Activated CD8-positive, alpha-beta memory T cell treated with anti-CD3 and anti-CD28 coated beads, Interleukin-2, amount 50 U/mL, for 48 hours (primary cell): ENCODE results near the gene EGLN3.

Experiments
- DNase-seq: peaks from one replicate; pipeline ENCODE4 v3.0.0-alpha.2; 2020

Gene EGLN3

DNA sequence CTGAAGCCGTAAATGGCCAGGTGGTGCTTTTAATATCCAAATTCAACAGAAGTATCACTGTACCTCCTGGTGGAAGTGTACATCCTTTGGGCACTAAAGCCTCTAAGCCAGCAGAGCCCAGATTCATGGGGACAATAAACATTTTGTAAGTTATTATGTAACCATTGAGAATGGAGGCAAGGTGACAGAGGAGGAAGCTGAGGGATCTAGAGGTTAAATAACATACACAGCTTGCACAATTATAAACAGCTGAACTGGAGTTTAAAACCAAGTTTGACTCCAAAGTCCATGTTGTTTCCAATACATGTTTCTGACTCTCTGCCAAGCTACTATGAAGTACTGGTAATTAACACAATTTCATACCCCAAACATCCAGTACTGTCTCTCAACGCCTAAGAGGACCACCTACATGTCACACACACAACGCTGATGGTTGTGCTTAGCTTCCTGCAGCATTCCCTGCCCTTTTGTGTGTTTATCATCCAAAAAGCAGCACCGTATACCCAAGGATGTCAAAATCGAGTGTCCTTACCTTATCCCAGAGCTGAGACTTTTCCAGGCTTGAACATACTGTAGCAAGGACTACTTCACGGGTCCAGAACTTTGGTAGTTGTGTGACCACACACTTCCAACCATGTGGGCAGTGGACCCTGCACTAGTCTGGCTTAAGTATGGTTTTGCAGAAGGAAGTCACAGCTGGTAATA is 41.3 kb downstream of the EGLN3 start:
- DNase-seq: no peak

DNA sequence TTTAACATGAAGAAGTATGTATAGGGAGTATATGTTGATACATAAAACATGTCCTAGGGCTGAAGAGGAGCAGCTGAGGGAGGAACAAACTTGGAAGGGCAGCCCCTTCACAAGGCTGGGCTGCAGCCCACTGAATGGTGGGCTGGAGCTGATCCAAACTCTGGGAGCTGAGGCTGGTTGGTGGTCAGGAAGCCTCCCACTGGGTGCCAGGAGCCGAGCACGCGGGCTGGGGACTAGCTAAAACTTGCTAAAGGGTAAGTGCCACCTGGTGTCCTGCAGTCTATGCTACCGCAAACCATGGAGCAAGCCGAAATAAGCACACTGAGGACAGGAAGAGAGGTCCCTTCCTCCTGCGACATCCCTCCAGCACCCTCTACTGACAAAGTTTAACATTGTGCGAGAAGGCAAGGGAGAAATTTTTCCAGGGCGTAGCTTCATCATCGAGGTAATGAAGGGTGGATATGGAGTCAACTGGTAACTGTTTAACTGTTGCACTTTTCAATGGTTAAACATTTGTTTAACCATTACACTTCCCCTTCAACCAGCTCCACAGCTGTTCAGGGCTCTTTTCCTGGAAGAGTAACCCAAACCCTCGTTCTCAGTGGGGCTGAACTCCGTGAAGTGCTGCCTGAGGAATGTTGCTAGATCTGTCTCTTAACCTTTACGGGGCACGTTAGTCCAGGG is 42.2 kb downstream of the EGLN3 start:
- DNase-seq: no peak

DNA sequence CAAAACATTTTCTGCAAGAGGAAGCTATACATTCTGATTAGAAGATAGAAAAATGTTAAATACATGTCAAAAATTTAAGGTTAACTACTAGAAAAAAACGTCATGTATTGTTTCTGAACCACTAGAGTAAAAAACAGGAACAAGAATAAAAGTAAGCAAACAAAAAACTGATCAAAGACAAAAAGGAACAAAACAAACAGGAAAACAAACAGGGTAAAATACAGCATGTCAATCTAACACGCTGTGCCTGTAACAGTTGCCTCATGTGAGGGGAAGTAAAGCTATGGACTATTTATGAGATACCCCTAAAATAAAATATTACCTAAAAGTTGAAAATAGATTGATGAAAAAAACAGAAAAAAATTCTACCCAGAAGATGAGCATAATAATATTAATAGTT is 43.9 kb downstream of the EGLN3 start:
- DNase-seq: no peak

DNA sequence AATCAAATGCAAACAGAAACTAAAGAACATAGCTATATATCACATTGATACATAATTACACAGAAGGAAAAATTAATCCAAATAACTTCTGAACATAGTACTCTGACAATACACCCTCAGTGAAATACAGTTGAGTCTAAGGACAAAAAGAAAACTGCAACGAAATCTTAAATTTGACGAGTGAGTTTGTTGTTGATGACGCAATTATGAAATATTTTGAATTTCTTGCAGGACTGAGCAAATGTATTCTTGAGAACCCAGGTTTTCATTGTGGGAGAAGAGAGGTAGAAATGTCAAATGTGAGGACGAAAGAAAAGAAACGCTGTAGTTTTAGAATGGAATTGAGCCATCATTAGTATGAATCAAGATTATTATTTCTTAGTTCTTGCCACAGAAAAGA is 46.3 kb downstream of the EGLN3 start:
- no peak for DNase-seq

DNA sequence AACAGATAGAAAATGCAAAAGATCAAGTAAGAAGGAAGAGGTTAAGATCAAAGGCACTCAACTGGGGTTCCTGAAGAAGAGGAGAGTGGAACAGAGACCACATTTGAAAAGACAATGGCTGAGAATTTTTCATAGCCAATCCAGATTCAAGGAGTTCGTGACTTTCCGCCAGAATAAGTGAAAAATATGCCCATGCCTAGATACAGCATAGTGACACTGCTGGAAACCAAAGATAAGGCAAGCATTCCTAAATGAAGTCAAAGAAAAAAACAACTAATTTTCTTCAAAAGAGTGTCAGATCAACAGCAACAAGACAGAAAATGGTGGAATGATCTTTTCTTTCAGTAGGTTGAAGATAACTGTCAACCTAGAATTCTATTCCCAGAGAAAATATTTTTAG is 47.5 kb downstream of the EGLN3 start:
- DNase-seq: no peak

DNA sequence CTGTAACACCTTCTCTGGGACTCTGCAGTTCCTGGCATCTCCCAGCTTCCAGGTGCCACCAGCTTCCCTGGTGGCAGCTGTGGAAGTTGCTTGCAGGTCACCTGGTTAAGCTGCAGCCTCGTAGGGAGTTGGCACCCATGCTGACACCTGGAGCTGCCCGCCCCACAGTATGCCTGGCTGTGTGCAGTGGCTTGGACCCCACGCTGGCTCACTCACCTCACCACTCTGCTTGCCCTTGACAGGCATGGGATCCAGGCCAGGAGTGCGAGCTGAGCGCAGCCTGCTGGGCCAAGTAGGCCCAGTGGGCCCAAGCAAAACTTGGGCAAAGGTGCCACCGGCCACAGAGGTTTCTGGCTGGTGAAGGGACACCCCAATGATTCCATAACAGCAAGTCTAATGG is 48.5 kb downstream of the EGLN3 start:
- no peak for DNase-seq

DNA sequence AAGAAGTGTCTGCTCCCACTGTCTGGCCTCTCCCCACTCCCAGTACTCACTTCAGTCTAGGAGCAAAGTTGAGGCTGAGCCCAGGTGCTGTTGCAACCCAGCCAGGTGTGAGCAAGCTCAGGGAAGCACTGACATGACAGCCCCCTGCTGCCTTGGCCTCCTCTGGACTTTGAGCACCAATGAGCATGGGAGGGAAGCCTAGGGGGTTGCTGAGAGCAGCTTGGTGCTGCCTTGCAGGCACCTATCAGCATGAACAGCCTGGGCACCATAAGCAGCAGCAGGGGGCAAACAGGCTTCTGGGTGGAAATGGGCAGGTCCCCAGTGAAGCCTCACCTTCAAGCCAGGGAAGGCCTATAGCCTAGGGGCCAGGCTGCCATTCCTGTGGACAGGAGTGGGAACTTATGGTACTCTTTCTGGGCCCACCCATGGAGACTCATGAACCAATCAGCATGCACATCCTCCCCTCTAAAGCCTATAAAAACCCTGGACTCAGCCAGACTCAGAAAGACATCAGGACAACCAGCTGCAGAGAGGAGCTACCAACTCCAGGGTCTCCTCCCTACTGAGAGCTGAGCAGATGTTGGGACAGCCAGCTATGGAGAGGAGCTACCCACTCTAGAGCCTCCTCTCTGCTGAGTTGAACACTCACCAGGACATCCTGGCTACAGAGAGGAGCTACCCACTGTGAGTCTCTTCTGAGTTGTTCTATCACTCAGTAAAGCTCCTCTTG is 49.3 kb downstream of the EGLN3 start:
- no peak for DNase-seq

DNA sequence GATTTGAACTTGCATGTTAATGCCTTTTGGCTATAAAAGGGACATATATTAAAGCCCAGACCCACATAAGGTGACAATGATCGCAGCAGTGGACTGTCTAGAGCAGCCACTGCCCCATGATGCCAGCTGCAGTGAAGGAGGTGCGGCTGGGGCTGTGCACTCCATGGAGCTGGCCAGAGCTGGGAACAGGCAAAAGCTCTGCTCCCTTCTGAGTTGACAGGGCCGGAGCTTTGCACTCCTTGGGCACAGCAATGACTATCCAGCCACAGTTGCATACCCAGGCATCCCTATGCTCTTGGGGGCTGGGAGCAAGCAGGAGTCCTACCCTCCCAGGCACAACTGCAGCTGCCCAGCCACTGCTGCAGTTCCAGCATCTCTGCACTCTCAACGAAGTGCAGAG is 50.2 kb downstream of the EGLN3 start:
- no peak for DNase-seq

DNA sequence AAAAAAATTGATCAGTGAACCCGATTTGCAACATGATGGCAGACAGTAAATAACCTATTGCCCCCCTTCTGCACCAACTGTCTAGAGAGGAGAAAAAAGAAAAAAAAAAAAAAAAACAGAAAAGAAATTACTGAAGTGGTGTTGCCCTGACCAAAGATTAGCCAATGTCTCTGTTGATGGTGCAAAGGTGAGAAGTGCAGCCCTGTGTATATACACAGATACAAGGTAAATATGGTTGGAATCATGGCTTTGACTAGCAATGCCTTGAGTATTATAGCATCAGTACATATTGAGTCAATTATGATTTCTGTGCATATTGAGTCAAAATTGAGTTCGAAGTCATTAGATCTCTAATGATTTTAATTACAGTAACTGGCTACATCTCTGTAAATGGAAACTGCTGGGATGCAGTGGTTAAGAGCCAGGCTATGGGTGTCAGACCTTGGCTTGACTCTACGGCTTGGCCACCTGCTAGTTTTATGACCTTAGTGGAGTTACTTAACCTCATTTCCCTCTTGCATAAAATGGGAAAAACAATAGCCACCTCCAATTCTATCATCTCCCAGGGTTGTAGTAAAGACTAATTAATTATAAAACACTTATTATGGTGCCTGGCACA is 51.0 kb downstream of the EGLN3 start:
- DNase-seq: no peak

DNA sequence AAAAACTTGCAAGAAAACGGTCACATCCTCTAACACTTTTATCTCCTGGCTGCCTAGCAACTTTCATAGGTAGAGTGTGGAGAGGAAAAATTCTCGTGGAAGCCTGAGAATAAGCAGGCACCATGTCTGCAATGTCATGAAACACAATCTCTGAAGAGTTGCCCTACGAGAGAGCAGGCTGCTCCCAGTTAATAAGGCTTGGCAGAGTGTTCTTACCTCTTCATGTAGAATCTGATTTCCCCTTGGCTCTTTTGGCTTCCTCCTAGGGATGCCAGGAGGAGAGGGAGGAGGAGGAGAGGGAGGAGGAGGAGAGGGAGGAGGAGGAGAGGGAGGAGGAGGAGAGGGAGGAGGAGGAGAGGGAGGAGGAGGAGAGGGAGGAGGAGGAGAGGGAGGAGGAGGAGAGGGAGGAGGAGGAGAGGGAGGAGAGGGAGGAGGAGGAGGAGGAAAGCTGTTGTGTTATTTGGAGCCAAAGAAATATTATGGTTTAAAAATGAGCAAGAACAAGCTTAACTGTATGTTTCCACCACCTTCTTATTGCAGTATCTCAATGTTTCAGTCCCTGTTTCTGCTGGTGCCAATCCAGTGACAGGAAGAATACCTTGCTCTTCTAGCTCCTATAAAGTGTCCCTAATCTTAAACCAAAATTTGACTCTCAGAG is 52.9 kb downstream of the EGLN3 start:
- DNase-seq: no peak

DNA sequence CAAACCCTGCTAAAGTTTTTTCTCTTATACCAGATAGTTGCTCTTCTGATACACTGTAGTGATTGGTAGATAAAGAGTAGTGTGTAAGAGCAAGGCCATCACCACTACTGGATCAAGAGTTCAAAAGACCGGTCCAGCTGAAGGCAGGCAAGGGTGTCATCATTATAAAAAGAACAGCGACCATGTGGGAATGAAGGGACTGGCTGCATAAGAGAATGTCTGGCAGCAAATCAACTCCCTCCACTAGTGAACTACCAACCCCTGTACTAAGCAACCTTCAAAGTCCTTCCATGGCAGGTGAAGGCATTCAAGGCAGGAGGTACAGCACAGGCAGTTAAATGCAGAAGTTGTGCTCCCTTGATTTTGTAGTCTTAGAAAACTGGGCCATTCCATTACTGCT is 53.5 kb downstream of the EGLN3 start:
- DNase-seq: no peak

DNA sequence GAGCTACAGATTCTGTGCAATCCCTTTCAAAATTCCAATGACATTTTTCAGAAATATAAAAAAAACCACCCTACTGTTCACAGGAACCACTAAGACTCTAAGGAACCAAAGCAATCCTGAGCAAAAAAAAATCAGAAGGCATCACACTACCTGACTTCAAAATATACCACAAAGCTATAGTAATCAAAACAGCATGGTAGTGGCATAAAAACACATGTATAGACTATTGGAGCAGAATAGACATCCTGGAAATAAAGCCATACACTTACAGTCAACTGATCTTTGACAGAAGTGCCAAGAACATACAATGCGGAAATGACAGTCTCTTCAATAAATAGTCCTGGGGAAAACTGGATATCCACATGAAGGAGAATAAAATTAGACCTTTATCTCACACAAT is 56.5 kb downstream of the EGLN3 start:
- no peak for DNase-seq

DNA sequence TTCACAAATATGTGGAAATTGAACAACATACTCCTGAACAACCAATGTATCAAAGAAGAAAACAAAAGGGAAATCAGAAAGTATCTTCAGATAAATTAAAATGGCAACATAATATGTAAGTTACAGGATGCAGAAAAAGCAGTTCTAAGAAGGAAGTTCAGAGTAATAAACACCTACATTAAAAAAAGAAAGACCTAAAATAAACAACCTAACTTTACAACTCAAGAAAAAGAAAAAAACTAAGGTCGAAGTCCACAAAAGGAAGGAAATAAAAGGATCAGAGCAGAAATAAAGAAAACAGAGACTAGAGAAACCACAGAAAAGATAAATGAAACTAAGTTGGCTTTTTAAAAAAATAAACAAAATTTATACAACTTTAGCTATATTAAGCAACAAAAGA is 59.2 kb downstream of the EGLN3 start:
- no peak for DNase-seq

DNA sequence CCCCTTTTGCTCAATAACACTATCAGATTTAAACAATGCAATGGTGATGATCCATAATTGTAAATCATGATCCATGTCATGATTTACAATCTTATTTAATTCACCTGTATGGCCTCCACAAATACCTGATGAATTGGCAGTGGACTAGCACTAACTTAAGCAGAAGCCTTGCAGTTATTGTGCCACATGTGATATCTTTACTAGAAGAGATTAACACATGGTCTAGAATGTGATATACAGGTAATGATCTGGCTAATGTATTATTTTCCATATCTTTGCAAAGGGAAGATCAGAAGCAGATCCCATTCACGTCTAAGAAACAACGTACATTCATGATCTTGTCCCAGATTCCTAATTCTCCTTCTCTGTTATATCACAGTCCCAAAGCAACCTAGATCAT is 66.0 kb downstream of the EGLN3 start:
- no peak for DNase-seq

DNA sequence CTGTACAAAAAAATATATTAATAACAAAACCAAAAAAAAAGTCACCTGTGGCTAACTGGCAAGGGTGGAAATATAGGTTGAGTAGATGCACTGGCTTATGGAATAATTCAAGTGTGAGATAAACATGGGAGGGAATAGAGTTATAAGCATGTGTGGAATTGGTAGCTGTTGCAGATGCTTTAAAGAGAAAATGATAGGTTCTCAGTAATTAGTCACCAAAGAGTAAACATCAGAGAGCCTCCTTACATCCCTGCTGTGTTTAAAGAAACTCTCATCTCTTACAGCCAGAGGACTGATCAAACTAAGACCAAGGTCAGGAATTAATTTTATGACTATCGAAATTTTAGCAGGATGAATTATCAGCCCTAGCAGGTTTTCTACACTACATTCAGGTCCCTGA is 70.5 kb downstream of the EGLN3 start:
- no peak for DNase-seq

DNA sequence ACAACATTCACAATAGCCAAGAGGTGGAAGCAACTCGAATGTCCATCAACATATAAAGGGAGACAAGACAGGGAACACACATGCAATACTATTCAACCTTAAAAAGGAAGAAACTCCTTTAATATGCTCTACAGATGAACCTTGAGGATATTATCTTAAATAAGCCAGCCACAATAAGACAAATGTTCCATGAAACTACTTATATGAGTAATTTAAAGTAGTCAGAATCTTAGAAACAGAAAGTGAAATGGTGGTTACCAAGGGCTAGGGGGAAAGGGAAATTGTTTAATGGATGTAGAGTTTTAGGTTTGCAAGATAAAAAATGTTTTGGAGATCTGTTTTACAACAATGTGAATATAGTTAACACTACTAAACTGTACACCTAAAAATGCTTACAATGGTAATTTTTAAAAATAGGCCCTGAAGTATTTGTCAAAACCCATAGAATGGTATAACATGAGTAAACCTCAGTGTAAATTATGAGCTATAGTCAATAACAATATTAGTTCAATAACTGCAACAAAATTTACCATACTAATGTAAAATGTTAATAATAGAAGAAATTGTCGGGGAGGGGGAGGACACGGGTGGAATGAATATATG is 71.1 kb downstream of the EGLN3 start:
- DNase-seq: no peak

DNA sequence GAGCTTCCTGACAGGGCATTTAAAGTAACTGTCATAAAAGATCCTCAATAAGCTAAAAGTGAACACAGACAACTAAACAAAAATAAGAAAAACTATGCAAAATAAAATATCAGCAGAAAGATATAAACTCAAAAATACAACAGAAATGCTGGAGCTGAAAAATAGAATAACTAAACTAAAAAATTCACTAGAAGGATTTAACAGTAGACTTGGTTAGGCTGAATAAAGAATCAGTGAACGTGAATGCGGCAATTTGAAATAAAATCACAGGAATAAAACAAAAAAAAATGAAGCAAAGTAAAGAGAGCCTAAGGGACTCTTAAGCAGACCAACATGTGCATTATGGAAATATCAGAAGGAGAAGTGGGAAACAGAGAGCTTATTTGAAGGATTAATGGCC is 74.6 kb downstream of the EGLN3 start:
- no peak for DNase-seq
